Thoracic aorta (tissue), 2 donors: ENCODE results near the gene OR52K2. TPM values are rescaled to one million over a fixed set of nuclear protein-coding genes. Genes with fewer than 3 reads are reported as not detected.

ENCODE experiments used
- ATAC-seq: fragments of 150-250 bp; one replicate; pipeline ENCODE4 v1.8.0; 2017; ENCODE audit warnings: low read depth; ENCODE audit not compliant: insufficient number of reproducible peaks, low FRiP score
- DNase-seq: peaks from one replicate; pipeline ENCODE4 v3.0.0-alpha.2; 2020; ENCODE audit warnings: low spot score
- H3K27ac ChIP-seq, 2 donors: fragments of 200-600 bp; sonication (generic); 1 replicate in 1 of 2; 2 replicates in 1 of 2; pipeline ENCODE4 v1.5.1; 2016; ENCODE audit warnings: mild to moderate bottlenecking in 2 of 2, moderate library complexity in 2 of 2
- H3K27me3 ChIP-seq: fragments of 200-600 bp; sonication (generic); replicated peaks from 2 replicates; pipeline ENCODE4 v1.6.0; 2016; ENCODE audit warnings: mild to moderate bottlenecking; ENCODE audit not compliant: insufficient read depth
- H3K36me3 ChIP-seq: fragments of 200-600 bp; sonication (generic); one replicate; pipeline ENCODE4 v1.5.1; 2016
- H3K4me1 ChIP-seq, 2 donors: fragments of 200-600 bp; sonication (generic); 1 replicate in 1 of 2; 2 replicates in 1 of 2; pipeline versions ENCODE4 v1.5.1 to v1.6.0; 2016; ENCODE audit warnings: low read depth in 2 of 2, mild to moderate bottlenecking in 1 of 2; ENCODE audit not compliant: control insufficient read depth in 1 of 2
- H3K4me3 ChIP-seq: fragments of 200-600 bp; sonication (generic); 2 replicates; pipeline ENCODE4 v1.5.1; 2016; ENCODE audit warnings: mild to moderate bottlenecking
- H3K9me3 ChIP-seq: fragments of 200-600 bp; sonication (generic); 2 replicates; pipeline ENCODE4 v1.5.1; 2016
- total RNA-seq, 2 donors: library from RNA; depleted of rRNA; stranded (reverse); fragments of >200 nt; gene quantifications; one replicate each; pipeline versions ENCODE4 v1.1.0 to v1.2.3, GENCODE V29; 2016
- TF ChIP-seq, protein P1 (sequence below): fragments of 200-600 bp; sonication (generic); IDR thresholded peaks from one replicate; pipeline ENCODE4 v1.5.1; 2019; ENCODE audit warnings: antibody characterized with exemption

The OR52K2 gene
- total RNA-seq, 2 donors from 2014 or later: not detected

DNA sequence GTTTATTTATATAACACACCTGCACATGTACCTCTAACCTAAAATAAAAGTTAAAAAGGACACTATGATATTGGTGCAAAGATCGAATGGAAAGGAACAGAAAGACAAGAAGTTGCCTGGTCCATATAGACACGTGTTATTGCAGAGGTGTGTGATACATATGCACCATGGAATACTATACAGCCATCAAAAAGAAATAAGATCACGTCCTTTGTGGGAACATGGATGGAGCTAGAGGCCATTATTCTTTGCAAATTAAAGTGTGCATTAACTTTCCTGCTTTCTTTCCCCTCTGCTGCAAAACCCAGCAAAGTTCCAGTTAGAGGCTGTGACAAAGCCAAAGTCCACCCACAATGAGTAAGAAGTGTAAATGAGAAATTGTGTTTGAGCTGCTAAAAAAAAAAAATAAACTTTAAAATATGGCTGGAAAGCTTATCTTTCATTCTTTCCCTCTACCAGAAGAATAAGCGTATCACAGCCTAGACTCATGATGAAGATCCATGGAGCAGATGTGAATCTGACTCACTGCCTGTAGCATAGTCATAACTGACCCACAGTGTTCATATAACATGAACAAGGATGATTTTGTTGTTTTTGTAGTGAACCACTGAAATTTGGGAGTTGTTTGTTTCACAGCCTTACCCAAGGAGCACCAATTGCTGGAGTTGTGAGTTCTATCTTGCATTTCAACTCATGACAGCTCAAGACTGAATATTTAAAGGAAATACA, 42.9 kb downstream of the OR52K2 start:
- Histone ChIP-seq H3K9me3 (no peaks in the 10 kb centered on the region), H3K27ac (no peak overlapping the region), H3K36me3 (no peaks in the 10 kb centered on the region), H3K27me3 (peaks cover 4% of the 10 kb centered on the region), H3K4me1 (no peaks in the 10 kb centered on the region), H3K4me3 (no peak overlapping the region)
- ATAC-seq (no peak), DNase-seq (no peak)
- TF ChIP-seq, protein P1, sequence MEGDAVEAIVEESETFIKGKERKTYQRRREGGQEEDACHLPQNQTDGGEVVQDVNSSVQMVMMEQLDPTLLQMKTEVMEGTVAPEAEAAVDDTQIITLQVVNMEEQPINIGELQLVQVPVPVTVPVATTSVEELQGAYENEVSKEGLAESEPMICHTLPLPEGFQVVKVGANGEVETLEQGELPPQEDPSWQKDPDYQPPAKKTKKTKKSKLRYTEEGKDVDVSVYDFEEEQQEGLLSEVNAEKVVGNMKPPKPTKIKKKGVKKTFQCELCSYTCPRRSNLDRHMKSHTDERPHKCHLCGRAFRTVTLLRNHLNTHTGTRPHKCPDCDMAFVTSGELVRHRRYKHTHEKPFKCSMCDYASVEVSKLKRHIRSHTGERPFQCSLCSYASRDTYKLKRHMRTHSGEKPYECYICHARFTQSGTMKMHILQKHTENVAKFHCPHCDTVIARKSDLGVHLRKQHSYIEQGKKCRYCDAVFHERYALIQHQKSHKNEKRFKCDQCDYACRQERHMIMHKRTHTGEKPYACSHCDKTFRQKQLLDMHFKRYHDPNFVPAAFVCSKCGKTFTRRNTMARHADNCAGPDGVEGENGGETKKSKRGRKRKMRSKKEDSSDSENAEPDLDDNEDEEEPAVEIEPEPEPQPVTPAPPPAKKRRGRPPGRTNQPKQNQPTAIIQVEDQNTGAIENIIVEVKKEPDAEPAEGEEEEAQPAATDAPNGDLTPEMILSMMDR: no peak

DNA sequence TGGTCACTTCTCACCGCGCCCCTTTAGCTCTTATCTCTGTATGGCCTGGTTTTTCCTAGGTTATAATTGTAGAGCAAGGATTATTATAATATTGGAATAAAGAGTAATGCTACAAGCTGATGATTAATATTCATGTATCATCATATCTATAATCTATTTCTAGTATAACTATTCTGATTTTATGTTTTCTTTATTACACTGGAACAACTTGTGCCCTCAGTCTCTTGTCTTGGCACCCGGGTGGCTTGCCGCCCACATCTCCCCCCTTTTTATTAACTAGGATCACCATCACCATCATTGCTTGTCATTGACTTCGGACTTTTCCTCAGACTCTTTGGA, 44.4 kb downstream of the OR52K2 start:
- Histone ChIP-seq H3K9me3 (no peaks in the 10 kb centered on the region), H3K36me3 (no peaks in the 10 kb centered on the region), H3K4me3 (no peak overlapping the region), H3K27ac (no peak overlapping the region), H3K27me3 (peaks cover 4% of the 10 kb centered on the region), H3K4me1 (no peaks in the 10 kb centered on the region)
- no peak for ATAC-seq
- TF ChIP-seq, protein P1: no peak
- DNase-seq: no peak

DNA sequence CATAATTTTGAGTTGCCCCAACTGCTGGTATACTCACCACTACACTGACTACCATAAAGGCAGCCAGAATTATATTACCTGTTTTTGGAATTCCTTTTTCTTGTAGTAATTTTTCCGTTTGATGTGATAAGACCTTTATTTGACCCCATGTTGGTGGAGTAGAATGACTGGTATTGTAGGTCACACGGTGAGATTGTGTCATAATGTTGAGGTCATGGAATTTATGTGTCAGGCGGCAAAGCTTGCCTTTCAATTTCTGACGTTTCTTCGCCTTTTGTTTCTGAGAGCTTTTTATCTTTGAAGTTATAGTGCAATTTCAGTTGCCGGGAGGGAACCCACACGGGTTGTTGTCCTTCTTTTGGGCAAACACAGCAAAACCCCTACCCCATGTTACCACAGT, 46.4 kb downstream of the OR52K2 start:
- H3K27ac ChIP-seq: no peak overlapping the region
- no peak overlapping the region for H3K4me3 ChIP-seq
- peaks cover 4% of the 10 kb centered on the region for H3K27me3 ChIP-seq
- TF ChIP-seq, protein P1: no peak
- no peaks in the 10 kb centered on the region for H3K4me1 ChIP-seq
- H3K9me3 ChIP-seq: no peaks in the 10 kb centered on the region
- no peak for ATAC-seq
- H3K36me3 ChIP-seq: no peaks in the 10 kb centered on the region
- no peak for DNase-seq

DNA sequence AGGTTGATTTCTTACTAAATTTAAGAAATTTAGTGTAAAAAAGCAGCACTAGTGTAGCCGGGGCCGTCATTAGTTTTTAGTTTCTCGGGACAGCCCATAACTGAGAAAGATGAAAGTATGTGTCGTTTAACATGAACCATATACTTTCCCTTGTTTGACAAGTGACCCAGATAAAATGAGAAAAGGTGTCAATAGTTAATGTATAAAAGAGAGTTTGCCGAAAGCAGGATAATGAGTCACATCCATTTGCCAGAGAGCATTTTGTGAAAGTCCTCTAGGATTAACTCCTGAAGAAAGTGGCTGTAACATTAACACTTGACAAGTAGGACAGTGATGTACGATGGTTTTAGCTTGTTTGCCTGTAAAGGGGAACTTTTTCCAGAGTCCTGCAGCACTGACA, 46.9 kb downstream of the OR52K2 start:
- Histone ChIP-seq H3K36me3 (no peaks in the 10 kb centered on the region), H3K9me3 (no peaks in the 10 kb centered on the region), H3K4me1 (no peaks in the 10 kb centered on the region), H3K4me3 (no peak overlapping the region), H3K27me3 (peaks cover 4% of the 10 kb centered on the region), H3K27ac (no peak overlapping the region)
- TF ChIP-seq, protein P1: no peak
- DNase-seq: no peak
- no peak for ATAC-seq

DNA sequence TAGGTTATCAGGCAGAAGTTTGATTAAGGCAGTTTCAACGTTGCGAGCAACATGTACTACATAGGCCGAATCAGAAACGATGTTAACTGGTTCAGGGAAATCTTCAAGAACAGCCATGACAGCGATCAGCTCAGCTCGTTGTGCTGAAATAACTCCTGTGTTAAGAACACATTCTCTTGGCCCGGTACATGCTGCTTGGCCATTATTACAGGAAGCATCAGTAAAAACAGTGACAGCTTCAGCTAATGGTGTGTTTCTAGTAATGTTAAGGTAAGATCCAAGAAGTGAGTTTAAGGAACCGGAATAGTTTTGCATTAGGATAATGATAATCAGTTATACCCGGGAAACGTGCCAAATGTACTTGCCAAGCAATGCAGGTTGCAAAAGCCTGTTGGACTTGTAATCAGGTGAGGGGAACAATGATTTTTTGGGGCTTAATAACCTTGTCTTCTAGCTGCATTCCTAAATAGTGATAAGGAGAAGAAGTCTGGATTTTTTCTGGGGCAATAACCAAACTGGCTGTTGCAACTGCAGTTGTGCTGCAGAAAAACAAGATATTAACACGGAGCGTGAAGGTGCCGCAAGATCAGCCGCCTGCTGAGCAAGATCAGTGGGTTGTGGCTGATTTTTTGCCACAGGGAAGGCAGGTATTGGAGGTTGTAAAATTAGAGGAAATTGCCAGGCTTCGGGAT, 47.6 kb downstream of the OR52K2 start:
- Histone ChIP-seq H3K27ac (no peak overlapping the region), H3K9me3 (no peaks in the 10 kb centered on the region), H3K4me1 (no peaks in the 10 kb centered on the region), H3K4me3 (no peak overlapping the region), H3K27me3 (peaks cover 4% of the 10 kb centered on the region), H3K36me3 (no peaks in the 10 kb centered on the region)
- ATAC-seq (no peak), DNase-seq (no peak)
- TF ChIP-seq, protein P1: no peak

Other genes starting within 250 kb of the OR52K2 start
- gene OR52B4, start 80.9 kb upstream of the OR52K2 start, total RNA-seq: not detected
- 10 to 100 TPM in 1 of 2 donors, 1 to 10 TPM in 1; 9.9 to 29.8 TPM for gene TRIM21, start 55.6 kb upstream of the OR52K2 start, total RNA-seq
- not detected for gene OR52K1, start 33.4 kb downstream of the OR52K2 start, total RNA-seq
- gene OR52M1, start 95.9 kb downstream of the OR52K2 start, total RNA-seq: not detected
- not detected for gene OR52I2, start 132.4 kb downstream of the OR52K2 start, total RNA-seq
- not detected for gene OR52I1, start 144.7 kb downstream of the OR52K2 start, total RNA-seq
- 10 to 100 TPM; 16.0 to 25.4 TPM for gene TRIM68, start 158.9 kb downstream of the OR52K2 start, total RNA-seq
- gene OR51D1, start 188.2 kb downstream of the OR52K2 start, total RNA-seq: not detected
- under 1 TPM in 1 of 2 donors, not detected in 1; 0.21 TPM for gene OR51E1, start 194.7 kb downstream of the OR52K2 start, total RNA-seq
- not detected for gene OR51E2, start 248.6 kb downstream of the OR52K2 start, total RNA-seq